ENCODE results near the gene APOM. TPM values are rescaled to one million over a fixed set of nuclear protein-coding genes. Genes with fewer than 3 reads are reported as not detected.
A peak's percentile ranks its signal among the peaks of the same experiment; 100 is the strongest.

Gene APOM
- total RNA-seq, 1 donor from 2014 or later = 3.8 TPM

DNA sequence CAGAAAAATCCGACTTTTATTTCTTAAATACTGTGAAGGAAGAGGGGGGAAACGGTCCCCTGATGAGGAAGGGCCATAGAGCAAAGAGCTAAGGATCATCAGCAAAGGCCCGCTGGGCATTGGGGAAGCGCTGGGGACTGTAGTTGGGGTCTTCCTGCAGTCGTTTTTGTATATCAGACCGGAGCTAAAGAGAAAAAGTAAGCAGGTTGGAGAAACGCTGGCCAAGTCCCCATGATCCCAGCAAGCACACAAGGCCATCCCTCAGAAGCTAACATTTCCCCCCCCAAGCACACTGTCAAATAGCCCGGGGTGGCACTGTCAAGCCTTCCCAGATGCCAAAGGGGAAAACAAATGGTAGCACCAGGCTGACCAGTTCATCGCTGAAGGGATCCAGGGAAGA, 16.7 kb upstream of the APOM start:
- peak overlapping the region; percentile 1 for H3K4me3 Mint-ChIP-seq
- peaks cover 32% of the 10 kb centered on the region for H3K36me3 Mint-ChIP-seq (ENCODE audit: low read depth)
- no peaks in the 10 kb centered on the region for H3K9me3 Mint-ChIP-seq
- peaks cover 1% of the 10 kb centered on the region for H3K4me1 Mint-ChIP-seq
- no peak overlapping the region for H3K27ac Mint-ChIP-seq (ENCODE audit: unreplicated experiment)
- TF ChIP-seq, protein P1, sequence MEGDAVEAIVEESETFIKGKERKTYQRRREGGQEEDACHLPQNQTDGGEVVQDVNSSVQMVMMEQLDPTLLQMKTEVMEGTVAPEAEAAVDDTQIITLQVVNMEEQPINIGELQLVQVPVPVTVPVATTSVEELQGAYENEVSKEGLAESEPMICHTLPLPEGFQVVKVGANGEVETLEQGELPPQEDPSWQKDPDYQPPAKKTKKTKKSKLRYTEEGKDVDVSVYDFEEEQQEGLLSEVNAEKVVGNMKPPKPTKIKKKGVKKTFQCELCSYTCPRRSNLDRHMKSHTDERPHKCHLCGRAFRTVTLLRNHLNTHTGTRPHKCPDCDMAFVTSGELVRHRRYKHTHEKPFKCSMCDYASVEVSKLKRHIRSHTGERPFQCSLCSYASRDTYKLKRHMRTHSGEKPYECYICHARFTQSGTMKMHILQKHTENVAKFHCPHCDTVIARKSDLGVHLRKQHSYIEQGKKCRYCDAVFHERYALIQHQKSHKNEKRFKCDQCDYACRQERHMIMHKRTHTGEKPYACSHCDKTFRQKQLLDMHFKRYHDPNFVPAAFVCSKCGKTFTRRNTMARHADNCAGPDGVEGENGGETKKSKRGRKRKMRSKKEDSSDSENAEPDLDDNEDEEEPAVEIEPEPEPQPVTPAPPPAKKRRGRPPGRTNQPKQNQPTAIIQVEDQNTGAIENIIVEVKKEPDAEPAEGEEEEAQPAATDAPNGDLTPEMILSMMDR (conservative IDR thresholded peaks at IDR 0.05) = no peak
- peaks cover 3% of the 10 kb centered on the region for H3K27me3 Mint-ChIP-seq (ENCODE audit: low read depth)
- DNase-seq (ENCODE audit: low read depth, low spot score) = no peak

GRCh38 chr6:31639449-31639861, 16.2 kb upstream of the APOM start:
- no peak for DNase-seq (ENCODE audit: low read depth, low spot score)
- peaks cover 3% of the 10 kb centered on the region for H3K27me3 Mint-ChIP-seq (ENCODE audit: low read depth)
- peaks cover 30% of the 10 kb centered on the region for H3K36me3 Mint-ChIP-seq (ENCODE audit: low read depth)
- H3K9me3 Mint-ChIP-seq = no peaks in the 10 kb centered on the region
- no peaks in the 10 kb centered on the region for H3K4me1 Mint-ChIP-seq
- peak overlapping the region; percentile 15 for H3K4me3 Mint-ChIP-seq
- TF ChIP-seq, protein P1 (conservative IDR thresholded peaks at IDR 0.05) = no peak
- H3K27ac Mint-ChIP-seq (ENCODE audit: unreplicated experiment) = no peak overlapping the region

DNA sequence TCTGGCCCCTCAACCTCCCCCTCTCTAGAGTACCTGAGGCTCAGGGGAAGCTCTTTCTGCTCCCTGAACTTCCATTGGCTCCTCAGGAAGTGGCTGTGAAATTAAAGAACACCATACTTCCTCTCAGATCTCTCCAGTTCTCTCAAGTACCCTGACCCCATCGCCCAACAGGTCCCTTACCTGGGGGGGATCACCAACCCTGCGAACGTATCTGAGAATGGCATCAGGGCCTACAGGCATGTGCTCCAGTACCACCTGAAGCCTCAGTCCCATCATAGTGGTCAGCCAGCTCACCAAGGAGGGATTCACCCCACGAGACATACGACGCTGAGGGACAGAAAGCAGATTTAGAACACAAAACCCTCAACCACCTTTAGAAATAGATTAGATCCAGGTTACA, 15.1 kb upstream of the APOM start:
- no peaks in the 10 kb centered on the region for H3K9me3 Mint-ChIP-seq
- TF ChIP-seq, protein P1 (conservative IDR thresholded peaks at IDR 0.05) = no peak
- H3K27ac Mint-ChIP-seq (ENCODE audit: unreplicated experiment) = no peak overlapping the region
- DNase-seq (ENCODE audit: low read depth, low spot score) = no peak
- peaks cover 3% of the 10 kb centered on the region for H3K27me3 Mint-ChIP-seq (ENCODE audit: low read depth)
- peaks cover 32% of the 10 kb centered on the region for H3K36me3 Mint-ChIP-seq (ENCODE audit: low read depth)
- peak overlapping the region; percentile 56 for H3K4me3 Mint-ChIP-seq
- no peaks in the 10 kb centered on the region for H3K4me1 Mint-ChIP-seq

GRCh38 chr6:31641370-31641769, 14.3 kb upstream of the APOM start:
- Mint-ChIP-seq H3K4me1 (no peaks in the 10 kb centered on the region), H3K4me3 (peak overlapping the region; percentile 13), H3K27ac (ENCODE audit: unreplicated experiment) (no peak overlapping the region), H3K9me3 (no peaks in the 10 kb centered on the region), H3K36me3 (ENCODE audit: low read depth) (peaks cover 34% of the 10 kb centered on the region), H3K27me3 (ENCODE audit: low read depth) (peaks cover 3% of the 10 kb centered on the region)
- no peak for DNase-seq (ENCODE audit: low read depth, low spot score)
- TF ChIP-seq, protein P1 (conservative IDR thresholded peaks at IDR 0.05) = no peak

- Mint-ChIP-seq H3K27me3 (ENCODE audit: low read depth) (no peaks in the 10 kb centered on the region), H3K27ac (ENCODE audit: unreplicated experiment) (no peak overlapping the region), H3K9me3 (no peaks in the 10 kb centered on the region), H3K4me3 (no peak overlapping the region), H3K36me3 (ENCODE audit: low read depth) (peaks cover 27% of the 10 kb centered on the region), H3K4me1 (no peaks in the 10 kb centered on the region)
- TF ChIP-seq, protein P1 (conservative IDR thresholded peaks at IDR 0.05) = no peak
- DNase-seq (ENCODE audit: low read depth, low spot score) = no peak
Measured at GRCh38 chr6:31642798-31643570, 12.7 kb upstream of the APOM start.

Data from neural crest cell (in vitro differentiated cells).